Body of pancreas (tissue), 4 donors: ENCODE data around the gene C11orf54. TPM values are rescaled to one million over a fixed set of nuclear protein-coding genes. Genes with fewer than 3 reads are reported as not detected.

ENCODE experiments used
- ATAC-seq: fragments of 150-250 bp; one replicate; pipeline ENCODE4 v1.9.1; 2016
- DNase-seq, 4 donors: peaks; one replicate each; pipeline ENCODE4 v3.0.0-alpha.2; 2019
- H3K27ac ChIP-seq, 4 donors: fragments of 200-600 bp; sonication (generic); 1 replicate in 3 of 4; 2 replicates in 1 of 4; pipeline versions ENCODE4 v1.5.1 to v1.6.1; 2016 to 2019; ENCODE audit warnings: mild to moderate bottlenecking in 1 of 4, mixed read lengths in 1 of 4, moderate library complexity in 1 of 4
- H3K27me3 ChIP-seq, 2 donors: fragments of 200-600 bp; sonication (generic); one replicate each; pipeline ENCODE4 v1.6.0; 2016; ENCODE audit warnings: mild to moderate bottlenecking in 1 of 2
- H3K36me3 ChIP-seq, 2 donors: fragments of 200-600 bp; sonication (generic); replicated peaks in 1 of 2; 2 replicates each; pipeline ENCODE4 v1.5.1; 2016; ENCODE audit warnings: low read depth in 2 of 2; ENCODE audit not compliant: insufficient read depth in 1 of 2
- H3K4me1 ChIP-seq: fragments of 200-600 bp; sonication (generic); one replicate; pipeline ENCODE4 v1.6.0; 2016
- H3K4me3 ChIP-seq, 2 donors: fragments of 200-600 bp; sonication (generic); 1 replicate in 1 of 2; 2 replicates in 1 of 2; pipeline ENCODE4 v1.5.1; 2016 to 2019
- H3K9me3 ChIP-seq, 3 donors: fragments of 200-600 bp; sonication (generic); 1 replicate in 2 of 3; 2 replicates in 1 of 3; pipeline ENCODE4 v1.5.1; 2016
- CTCF ChIP-seq, 7 experiments: fragments of 450-650 bp in 4 of 7; fragments of 200-600 bp in 3 of 7; sonication (generic) in 3 of 7; IDR thresholded peaks; one replicate each; pipeline ENCODE4 v1.5.1; 2016 to 2019; ENCODE audit warnings: antibody characterized with exemption in 7 of 7
- POLR2A ChIP-seq, 3 donors: fragments of 450-650 bp; IDR thresholded peaks; one replicate each; pipeline ENCODE4 v1.6.1; 2016; ENCODE audit warnings: antibody characterized with exemption in 3 of 3, mild to moderate bottlenecking in 2 of 3
- WGBS, 2 donors: methylation state at CpG; one replicate each; pipeline ENCODE4 v1.1.5; 2017; 5-methylcytosine and 5-hydroxymethylcytosine counted together
- intact Hi-C: fragments of 100-400 bp; cut with DNase I; formaldehyde crosslinking; loops from one replicate; pipeline ENCODE4 v1.15.1; 2023
- total RNA-seq, 2 donors: library from RNA; depleted of rRNA; stranded (reverse); fragments of >200 nt; gene quantifications; one replicate each; pipeline ENCODE4 v1.1.0, GENCODE V29; 2016

The C11orf54 gene
- total RNA-seq: 10 to 100 TPM; 29.0 to 45.7 TPM

GRCh38 chr11:93741094-93741881 is at the start of gene C11orf54, which contains the start of gene TAF1D:
C11orf54 (plus strand) TSS chr11:93741672; CDS start chr11:93747394, 5,722 bp downstream.
TAF1D (minus strand) TSS chr11:93741495; CDS start chr11:93739304, 2,191 bp downstream.
- ATAC-seq: peak; percentile 93
- 0 to 1% methylated on average over 55 to 65 of the region's 65 CpGs for whole genome bisulfite sequencing, 2 donors
- Histone ChIP-seq H3K36me3 (peaks cover 0 to 7% of the 10 kb centered on the region in 2 donors), H3K4me1 (peaks cover 81% of the 10 kb centered on the region), H3K27ac (peak within 1 kb of the TSS; percentile 96 to 99 (median 98)), H3K27me3 (no peaks in the 10 kb centered on the region), H3K9me3 (no peaks in the 10 kb centered on the region), H3K4me3 (peak within 1 kb of the TSS; percentile 44 to 81)
- DNase-seq: peak; percentile 98 to 99 (median 98)
- TF ChIP-seq POLR2A (IDR thresholded peaks at IDR 0.05) (peak; percentile 82 to 98 (median 98)), CTCF (IDR thresholded peaks at IDR 0.05) (peak in 3 of 7 experiments; percentile 12 to 42 (median 27))
- intact Hi-C loops: no loop called here

- ATAC-seq: no peak
- H3K36me3 ChIP-seq: peaks cover 0 to 26% of the 10 kb centered on the region in 2 donors
- no peak overlapping the region for H3K27ac ChIP-seq
- no peaks in the 10 kb centered on the region for H3K9me3 ChIP-seq
- H3K27me3 ChIP-seq: no peaks in the 10 kb centered on the region
- H3K4me1 ChIP-seq: no peaks in the 10 kb centered on the region
- DNase-seq: no peak
- H3K4me3 ChIP-seq: no peak overlapping the region
- no peak for TF ChIP-seq CTCF (IDR thresholded peaks at IDR 0.05)
- TF ChIP-seq POLR2A (IDR thresholded peaks at IDR 0.05): no peak
- WGBS, 2 donors: 78 to 90% methylated on average over 2 of the region's 2 CpGs
- intact Hi-C loops: no loop called here
These were observed 47.4 kb upstream of the C11orf54 start for GRCh38 chr11:93694109-93694508.

GRCh38 chr11:93694557-93694956 is 46.9 kb upstream of the C11orf54 start:
- Histone ChIP-seq H3K4me3 (no peak overlapping the region), H3K36me3 (peaks cover 0 to 24% of the 10 kb centered on the region in 2 donors), H3K27me3 (no peaks in the 10 kb centered on the region), H3K27ac (no peak overlapping the region), H3K4me1 (no peaks in the 10 kb centered on the region), H3K9me3 (no peaks in the 10 kb centered on the region)
- intact Hi-C loops: no loop called here
- TF ChIP-seq CTCF (IDR thresholded peaks at IDR 0.05) (no peak), POLR2A (IDR thresholded peaks at IDR 0.05) (no peak)
- no peak for ATAC-seq
- no peak for DNase-seq

- 95 to 96% methylated on average over 4 of the region's 4 CpGs for WGBS, 2 donors
- TF ChIP-seq CTCF (IDR thresholded peaks at IDR 0.05): no peak
- no peak for TF ChIP-seq POLR2A (IDR thresholded peaks at IDR 0.05)
- intact Hi-C loops: no loop called here
- ATAC-seq: no peak
- Histone ChIP-seq H3K4me1 (no peaks in the 10 kb centered on the region), H3K27ac (no peak overlapping the region), H3K9me3 (no peaks in the 10 kb centered on the region), H3K36me3 (peaks cover 0 to 18% of the 10 kb centered on the region in 2 donors), H3K27me3 (no peaks in the 10 kb centered on the region), H3K4me3 (no peak overlapping the region)
- no peak for DNase-seq
These were observed 43.9 kb upstream of the C11orf54 start for GRCh38 chr11:93697611-93698010.
